Stimulated activated CD8-positive, alpha-beta memory T cell treated with anti-CD3 and anti-CD28 coated beads, Interleukin-7, amount 100 ng/mL, for 48 hours (primary cell): ENCODE data around the gene TRIM9.
"Not testable (repeated sequence)": the region's sequence is repeated elsewhere in the genome, so short reads cannot be mapped to it uniquely, and the experiment has no call there.

ENCODE experiments used
- DNase-seq, 2 donors: peaks; one replicate each; pipeline ENCODE4 v3.0.0-alpha.2; 2020; ENCODE audit warnings: low read depth in 1 of 2; ENCODE audit errors: extremely low read depth in 1 of 2

The TRIM9 gene

DNA sequence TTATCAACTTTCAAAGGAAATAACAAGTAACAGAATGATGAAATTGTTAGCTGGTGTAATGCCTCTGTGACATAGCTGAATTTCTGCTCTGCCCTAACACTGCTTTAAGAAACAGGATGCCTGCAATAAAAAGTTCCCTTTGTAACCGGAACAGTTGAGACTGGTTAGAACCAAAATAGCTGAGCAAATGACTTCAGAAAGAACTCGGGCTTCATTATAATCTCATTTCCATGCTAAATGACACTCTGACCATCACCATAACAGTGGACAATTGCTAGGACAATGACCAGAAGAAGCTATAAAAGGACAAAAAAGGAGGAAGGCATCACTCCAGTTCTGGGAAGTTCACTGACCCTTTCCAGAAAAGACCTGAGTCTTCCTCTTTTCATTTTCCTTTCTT is 127.1 kb downstream of the TRIM9 start:
- DNase-seq, result no peak

DNA sequence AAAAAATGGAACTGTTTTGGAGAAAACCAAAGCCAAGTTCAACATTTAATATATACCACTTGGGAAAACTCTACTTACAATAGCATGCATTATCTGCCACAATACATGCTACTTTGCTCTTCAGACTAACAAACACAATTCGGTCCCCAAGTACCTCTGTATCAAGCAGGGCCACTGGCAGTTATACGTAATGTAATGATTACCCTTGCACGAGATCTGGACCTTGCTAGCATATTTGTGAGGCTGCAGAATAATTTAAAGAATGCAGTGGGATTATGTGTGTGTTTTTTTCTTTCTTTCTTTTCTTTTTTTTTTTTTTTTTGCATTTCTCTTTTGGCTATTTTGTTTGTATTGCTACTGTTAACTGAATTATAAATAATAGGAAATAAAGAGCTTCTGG is 127.8 kb downstream of the TRIM9 start:
- DNase-seq, result no peak

DNA sequence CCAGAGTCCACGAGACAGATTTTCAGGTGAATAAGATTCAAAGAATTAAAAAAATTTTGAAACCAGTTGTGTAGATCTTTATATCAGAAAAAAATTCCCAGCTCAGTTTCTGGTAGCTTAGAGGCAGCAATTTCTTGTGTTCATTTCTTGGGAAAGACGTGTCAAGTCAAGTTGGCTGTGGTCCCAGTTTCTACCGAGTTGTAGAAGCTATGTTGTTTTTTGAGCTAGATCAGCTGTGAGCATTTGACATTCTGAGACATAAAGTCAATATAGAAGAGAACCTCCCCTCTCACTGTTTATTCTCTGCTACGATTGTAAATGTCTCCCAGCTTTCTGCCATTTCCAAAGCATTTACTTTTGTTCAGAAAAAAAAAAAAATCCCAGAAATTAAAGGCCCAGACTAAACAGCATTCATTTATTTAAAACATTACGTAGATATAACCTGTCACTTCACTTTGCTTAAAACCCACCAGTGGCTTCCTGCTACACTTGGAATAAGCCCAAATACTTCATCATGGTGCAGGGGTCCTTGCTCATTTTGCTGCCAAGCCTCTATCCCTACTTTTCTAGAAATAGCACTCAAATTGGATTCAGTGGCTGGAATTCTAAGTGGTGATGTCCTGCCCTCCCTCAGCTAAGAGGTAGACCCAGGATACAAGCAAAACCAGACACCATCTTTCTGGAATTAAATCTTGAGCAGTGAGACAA is 130.1 kb downstream of the TRIM9 start:
- DNase-seq, result no peak

DNA sequence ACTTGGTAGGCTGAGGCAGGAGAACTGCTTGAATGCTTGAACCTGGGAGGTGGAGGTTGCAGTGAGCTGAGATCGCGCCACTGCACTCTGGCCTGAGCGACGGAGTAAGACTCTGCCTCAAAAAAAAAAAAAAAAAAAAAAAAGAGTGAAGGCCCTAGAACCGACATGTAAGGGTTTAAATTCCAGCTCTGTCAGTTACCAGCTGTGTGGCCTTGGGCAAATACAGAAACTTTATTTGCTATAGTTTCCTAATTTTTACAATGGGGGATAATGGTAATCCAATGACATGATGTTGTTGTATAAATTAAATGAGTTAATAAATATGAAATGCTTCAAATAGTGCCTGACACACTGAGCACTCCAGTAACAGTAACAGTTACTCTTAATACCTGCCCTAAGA is 131.0 kb downstream of the TRIM9 start:
- DNase-seq, result no peak

DNA sequence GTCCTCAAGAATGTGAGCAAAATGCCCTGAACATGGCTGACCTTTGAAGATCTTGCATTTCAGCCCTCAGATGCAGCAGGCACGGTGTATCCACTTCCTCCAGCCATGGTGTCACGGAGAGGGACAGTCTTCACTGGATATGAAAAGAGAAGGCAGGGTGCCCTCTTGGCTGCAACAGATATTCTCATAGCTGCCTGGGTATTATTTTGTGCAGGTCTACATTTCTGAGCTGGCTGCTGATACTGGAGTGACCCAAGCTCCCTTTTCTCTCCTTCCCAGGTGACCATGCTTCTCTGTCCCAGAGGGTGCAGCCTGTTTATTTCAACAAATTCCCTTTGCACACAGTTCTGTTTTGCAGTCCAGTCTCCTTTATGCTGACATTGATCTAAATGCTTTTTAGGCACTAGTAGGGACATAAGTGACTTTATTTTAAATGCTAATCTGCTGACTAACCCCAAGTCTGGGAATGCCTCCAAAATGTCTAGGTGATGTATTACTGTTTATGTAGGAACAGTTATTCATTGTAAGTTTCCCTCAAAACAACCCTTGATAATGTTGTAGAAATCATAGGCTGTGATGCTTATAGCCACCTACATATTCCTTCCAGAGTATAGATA is 133.2 kb downstream of the TRIM9 start:
- DNase-seq, result no peak

DNA sequence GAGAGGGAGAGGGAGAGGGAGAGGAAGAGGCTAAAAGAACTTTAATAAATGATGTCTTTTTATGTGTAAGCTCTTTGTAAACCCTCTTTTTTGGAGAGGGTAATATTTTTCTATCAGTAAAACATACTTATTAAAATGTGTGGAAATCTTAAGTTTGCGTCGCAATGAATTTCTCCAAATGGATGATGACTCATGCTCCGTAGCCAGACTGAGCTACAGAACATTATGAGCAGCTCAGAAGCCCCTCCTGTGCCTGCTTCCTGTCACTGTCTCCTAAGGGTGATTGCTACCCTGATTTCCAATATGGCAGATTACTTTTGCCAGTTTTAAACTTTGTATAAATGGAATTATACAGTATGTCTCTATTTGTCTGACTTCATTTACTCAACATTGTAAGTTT is 137.6 kb downstream of the TRIM9 start:
- no peak for DNase-seq

DNA sequence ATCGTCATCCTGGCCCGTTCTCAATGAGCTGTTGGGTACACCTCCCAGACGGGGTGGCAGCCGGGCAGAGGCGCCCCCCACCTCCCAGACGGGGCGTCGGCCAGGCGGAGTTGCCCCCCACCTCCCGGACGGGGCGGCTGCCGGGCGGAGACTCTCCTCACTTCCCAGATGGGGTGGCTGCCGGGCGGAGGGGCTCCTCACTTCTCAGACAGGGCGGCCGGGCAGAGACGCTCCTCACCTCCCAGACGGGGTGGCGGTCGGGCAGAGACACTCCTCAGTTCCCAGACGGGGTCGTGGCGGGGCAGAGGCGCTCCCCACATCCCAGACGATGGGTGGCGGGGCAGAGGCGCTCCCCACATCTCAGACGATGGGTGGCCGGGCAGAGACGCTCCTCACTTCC is 138.5 kb downstream of the TRIM9 start:
- not testable (repeated sequence) for DNase-seq

DNA sequence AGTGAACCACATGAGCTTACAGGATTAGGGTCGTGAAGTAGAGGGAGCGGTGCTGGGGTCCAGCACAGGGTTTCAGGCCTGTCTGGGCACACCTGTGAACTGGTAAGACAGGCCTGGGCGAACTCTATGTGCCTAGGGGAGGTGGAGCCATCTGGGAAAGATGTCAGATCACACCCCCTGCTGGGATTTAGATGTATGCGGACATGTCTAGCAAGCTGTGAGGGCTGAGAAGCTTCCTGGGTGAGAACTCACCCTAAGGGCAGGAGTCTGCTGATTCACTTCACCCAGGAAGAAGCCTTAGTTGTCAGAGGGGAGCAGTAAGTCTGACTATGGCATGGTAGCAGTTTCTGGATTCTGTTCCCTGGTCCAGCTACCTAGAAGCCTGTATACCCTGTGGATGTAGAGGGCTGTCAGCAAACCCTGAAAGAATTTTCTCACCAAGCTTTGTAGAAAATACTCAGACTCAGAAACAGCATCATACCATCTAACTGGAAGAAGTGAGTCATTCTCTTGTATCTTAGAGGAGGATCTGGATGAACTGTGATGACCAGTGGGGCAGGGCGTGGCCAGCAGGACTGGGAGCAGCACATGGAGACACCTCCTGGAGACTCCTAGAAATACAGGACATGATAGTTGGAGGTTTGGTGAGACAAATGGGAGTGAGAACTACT is 139.4 kb downstream of the TRIM9 start:
- DNase-seq, result peak in 1 of 2 donors; percentile 59

DNA sequence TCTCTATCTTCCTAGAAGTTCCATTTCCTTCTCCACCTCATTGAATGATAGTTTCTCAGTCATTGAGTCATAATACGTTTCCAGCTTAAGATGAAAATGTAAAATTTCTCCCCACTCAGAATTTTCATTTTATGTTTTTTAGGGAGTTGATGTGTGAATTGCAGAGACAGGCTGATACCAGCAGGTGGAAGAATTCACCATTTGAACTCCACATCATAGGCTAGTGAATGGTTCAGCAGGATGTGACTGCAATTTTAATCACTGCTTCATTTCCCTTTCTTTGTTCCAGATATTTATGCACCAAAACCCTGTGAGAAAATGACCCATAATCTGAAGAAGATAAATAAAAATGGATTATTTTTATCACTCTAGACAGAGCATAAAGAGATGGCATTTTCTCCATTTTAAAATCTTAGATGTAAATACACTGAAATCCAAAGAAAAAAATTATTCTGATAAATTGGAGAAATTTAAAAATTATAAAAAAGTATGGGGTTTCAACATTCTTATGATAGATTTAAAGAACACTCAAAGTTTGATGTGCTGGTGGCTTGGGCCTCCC is 140.0 kb downstream of the TRIM9 start:
- DNase-seq, result no peak

DNA sequence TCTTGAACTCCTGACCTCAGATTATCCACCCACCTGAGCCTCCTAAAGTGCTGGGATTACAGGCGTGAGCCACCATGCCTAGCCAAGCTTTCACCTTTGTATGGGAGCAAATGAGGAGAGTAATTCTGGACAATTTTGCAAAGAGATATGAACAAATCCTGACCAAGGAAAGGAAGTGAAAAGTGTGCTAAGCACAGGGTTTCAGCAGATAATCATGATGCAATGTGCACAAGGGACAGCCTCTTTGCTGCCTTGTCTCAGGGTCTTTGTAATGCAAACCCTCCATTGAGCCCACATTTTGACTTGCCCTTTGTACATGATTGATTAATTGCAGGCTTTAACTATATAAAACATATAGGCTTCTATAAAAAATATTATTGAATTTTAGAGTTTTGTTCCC is 141.4 kb downstream of the TRIM9 start:
- DNase-seq, result no peak

DNA sequence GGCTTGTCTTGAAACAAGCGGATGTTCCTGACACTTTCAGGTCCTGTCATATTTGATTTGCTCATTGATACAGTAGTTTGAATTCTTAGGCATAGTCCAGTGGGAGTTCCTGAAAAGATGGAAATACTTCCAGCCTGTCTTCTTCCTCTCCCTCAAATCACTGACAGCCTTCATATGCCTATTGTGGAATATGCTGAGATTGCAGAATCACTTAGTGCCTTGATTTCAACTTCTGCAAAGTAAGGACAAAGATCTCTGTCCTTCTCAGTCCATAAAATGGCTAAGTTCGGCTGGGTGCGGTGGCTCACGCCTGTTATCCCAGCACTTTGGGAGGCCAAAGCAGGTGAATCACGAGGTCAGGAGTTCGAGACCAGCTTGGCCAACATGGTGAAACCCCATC is 143.9 kb downstream of the TRIM9 start:
- DNase-seq, result no peak

DNA sequence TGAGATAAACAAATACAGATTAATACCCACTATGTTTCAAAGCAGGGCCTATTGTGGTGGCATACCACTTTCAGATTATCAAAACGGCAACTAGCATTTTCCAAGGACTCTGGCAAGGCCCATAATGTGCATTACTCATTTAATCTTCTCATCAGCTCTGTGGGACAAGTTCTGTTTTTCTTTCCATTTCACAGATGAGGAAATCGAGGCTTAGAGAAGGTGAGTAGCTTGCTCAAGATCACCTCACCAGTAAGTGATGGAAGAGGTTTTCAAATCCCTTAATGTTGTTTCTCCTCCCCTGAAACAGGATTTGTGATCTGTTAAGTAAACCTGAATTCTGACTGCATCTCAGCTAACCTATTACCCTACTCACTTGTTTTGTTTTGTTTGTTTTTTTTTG is 146.7 kb downstream of the TRIM9 start:
- no peak for DNase-seq

DNA sequence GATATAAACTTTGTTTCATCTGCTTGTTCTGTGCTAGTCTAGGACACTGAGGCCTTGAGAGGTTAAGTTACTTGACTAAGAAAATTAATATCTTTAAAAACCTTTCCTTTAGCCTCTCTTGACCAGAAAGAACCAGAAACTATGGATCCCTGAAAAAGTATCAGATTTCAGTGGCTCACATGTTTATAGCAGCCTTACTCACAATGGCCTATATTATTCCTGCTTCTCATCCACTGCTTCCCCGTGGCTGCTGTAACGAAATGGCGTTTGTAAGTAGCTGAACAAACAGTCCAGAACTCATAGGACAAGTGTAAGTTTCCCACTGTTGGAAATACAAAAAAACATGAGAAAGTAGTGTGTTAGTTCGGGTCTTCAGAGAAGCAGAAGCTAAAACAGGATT is 147.5 kb downstream of the TRIM9 start:
- DNase-seq, result no peak

DNA sequence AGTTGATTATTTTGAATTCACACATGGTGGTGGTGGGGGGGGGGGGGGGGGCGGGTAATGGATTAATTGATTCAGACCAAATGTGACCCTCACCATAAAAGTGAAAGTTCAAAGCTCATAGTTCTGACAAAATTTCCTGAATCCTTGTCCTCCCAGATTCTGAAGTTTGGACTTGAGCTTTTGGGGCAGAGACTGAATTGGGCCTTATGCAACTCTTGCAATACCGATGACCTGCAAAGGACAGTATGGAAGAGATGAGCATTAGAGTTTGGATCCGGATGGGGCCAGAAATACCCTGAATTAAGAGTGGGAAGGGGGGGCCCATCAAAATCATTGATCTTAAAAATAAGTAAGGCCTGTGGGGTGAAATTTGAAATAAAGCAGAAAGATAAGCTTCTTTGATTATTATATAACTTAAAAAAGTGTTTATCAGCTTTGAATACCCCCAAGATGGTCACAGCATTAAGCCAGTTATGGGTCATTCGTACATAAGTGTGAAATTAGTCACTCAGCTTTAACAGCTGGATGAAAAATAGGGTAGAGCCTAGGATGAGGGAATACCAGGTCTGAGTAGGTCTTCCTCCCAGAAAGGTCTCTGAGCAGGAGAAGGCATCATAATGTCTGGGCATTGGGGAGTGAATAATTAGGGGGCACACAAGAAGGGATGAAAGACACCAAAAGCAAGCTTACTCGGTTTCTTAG is 148.5 kb downstream of the TRIM9 start:
- DNase-seq, result no peak

DNA sequence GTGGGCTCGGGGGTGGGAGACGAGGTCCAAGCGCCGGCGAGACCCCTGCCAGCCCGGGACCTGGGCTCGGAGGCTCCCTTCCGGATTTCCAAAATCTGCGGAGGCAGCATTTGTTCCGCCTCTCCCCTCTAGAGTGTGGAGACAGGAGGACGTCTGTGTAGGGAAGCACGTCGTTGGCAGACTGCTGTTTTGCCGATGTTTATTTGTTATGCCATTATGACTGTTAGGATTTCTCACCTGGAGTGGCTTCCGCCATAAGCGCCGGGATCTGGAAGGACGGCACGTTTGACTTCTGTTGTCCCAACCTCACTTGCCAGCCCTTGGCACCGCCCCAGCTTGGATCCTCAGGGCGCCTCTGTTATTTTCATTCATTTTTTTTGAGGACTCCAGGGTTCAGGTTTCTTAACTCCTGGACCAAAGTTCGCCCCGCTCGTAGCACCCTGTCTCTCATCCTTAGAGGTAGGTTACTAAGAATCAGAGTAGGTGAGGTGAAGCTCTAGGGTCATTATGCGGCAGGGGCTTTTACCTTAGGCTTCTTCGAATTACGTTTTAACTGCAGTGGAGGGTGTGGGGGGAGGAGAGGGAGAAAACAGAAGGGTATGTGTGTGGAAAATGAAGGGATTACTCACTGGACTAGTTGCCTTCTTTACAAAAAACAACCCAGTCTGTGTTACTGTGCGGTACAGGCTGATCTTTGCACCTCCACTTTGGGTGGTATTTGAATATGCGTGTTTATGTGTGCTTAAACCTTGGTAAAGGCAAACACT is 150.1 kb downstream of the TRIM9 start:
- DNase-seq, result no peak

DNA sequence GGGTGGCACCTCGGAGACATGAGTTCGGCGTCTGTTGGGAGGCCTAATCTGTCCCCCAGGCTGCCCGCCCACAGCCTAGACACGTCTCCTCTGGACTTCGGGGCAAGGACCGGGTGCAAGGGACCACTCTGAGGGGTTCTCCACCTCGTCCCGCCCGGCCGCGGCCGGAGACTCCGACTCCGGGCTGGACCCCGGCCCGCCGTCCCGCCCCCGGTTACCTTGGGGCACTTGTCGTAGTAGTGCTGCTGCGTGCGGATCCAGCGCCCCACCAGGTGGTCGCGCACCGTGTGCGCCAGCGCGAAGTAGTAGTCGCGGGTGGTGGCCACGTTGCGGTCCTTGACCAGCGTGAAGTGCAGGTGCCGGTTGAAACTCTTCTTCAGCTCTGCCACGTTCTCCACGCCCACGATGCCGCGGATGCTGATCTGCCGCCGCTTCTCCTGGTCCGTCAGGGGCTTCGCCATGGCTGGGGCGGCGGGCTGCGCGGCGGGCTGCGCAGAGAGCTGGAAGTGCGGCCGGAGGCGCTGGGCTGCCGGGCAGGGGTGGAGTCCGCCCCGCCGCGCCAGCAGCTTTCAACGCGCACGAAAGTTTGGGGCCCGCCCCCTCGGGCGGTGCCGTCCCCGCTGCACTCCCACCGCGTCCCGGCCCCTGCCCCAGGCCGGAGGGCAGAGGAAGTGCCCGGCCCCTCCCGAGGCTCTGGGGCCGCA is 150.8 kb downstream of the TRIM9 start, which contains the start of gene PYGL:
Gene PYGL, minus strand, starts transcription at position 541 of the 704 bp plus-strand sequence. Its CDS starts 80 bp downstream, at position 461.
- DNase-seq, result no peak

DNA sequence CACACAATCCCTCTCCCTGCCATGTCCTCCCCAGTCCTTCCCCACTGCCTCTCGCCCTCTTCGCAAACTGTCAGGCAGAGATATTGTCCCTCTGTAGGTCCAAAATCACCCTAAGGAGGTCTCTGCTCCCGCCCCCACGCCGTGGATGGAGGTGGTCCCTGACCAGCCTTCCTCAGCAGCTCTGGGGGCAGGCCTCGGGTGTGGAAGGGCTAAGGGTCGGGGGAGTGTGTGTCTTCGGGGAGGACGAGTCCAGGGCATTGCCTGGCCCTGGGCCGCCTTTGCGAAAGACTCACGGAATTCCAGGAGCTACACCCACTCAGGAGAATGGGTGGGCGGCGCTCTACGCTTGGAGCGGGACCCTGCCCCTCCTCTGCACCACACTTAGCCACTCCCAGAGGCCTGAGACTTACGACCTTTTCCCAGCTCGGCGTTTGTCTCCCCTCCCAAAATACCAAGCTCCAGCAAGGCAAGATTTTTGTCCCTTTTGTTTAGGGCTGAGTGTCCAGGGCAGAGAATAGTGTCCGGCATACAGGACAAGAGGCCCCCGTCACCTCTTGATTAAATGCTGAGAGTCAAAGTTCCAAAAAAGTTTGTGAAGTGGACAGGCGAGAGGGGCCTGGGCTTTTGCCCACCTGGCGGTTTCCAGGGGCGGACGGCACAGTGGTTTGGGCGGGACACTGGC is 151.5 kb downstream of the TRIM9 start:
- DNase-seq, result no peak

DNA sequence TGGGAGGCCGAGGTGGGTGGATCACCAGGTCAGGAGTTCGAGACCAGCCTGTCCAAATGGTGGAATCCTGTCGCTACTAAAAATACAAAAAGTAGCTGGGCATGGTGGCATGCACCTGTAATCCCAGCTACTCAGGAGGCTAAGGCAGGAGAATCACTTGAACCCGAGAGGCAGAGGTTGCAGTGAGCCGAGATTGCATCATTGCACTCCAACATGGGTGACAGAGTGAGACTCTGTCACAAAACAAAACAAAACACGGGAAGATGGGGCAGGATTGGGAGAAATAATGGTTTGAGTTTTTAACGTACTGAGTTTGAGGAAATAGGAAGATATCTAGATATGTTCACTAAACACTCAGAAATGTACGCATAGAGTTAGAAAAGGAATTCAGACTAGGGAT is 153.3 kb downstream of the TRIM9 start:
- not testable (repeated sequence) for DNase-seq

DNA sequence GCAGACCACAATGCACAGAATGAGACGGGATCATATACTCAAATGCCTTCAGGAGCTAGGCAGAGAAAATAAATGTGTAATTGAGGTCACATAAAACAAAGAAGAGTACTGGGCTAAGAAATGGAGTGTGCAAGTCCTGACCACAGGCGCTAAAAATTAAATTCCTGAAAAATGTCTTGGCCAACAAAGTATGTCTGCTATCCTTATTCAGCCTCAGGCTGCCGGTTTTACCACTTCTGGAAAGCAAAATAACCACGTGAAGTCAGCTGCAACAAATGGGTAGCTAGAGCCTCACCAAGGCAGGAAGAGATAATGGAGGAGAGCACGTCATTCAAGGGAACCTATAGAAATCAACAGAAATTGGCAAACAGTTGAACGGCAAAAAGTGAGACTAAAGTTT is 153.8 kb downstream of the TRIM9 start:
- DNase-seq, result no peak
